Naive B cell (primary cell): ENCODE measurements around the gene KPTN. TPM values are rescaled to one million over a fixed set of nuclear protein-coding genes. Genes with fewer than 3 reads are reported as not detected.

Experiments
- ATAC-seq, 2 donors: fragments of 150-1000 bp; cut with Tn5 transposase; 2 replicates each; pipeline ENCODE4 v1.10.0; 2021; ENCODE audit warnings: low read depth in 2 of 2, mild to moderate bottlenecking in 2 of 2, moderate library complexity in 2 of 2
- DNase-seq: peaks from one replicate; pipeline ENCODE4 v3.0.0; 2022
- H3K27ac Mint-ChIP-seq, 6 donors: one replicate each; pipeline ENCODE4 v1.8.0; 2020 to 2022; ENCODE audit warnings: mild to moderate bottlenecking in 6 of 6, mixed read lengths in 6 of 6, moderate library complexity in 5 of 6, inconsistent platforms in 2 of 6
- H3K27me3 Mint-ChIP-seq, 3 donors: one replicate each; pipeline ENCODE4 v1.8.0; 2021 to 2022; ENCODE audit warnings: mixed read lengths in 3 of 3, mild to moderate bottlenecking in 1 of 3
- H3K36me3 Mint-ChIP-seq, 2 donors: one replicate each; pipeline ENCODE4 v1.8.0; 2020 to 2022; ENCODE audit warnings: mixed read lengths in 2 of 2, inconsistent platforms in 1 of 2, mild to moderate bottlenecking in 1 of 2
- H3K4me1 Mint-ChIP-seq, 3 donors: one replicate each; pipeline ENCODE4 v1.8.0; 2020 to 2022; ENCODE audit warnings: mixed read lengths in 3 of 3, inconsistent platforms in 1 of 3, mild to moderate bottlenecking in 1 of 3, moderate library complexity in 1 of 3
- H3K4me3 Mint-ChIP-seq, 8 donors: one replicate each; pipeline ENCODE4 v1.8.0; 2020 to 2022; ENCODE audit warnings: mild to moderate bottlenecking in 8 of 8, mixed read lengths in 8 of 8, moderate library complexity in 8 of 8, inconsistent platforms in 2 of 8
- H3K9me3 Mint-ChIP-seq, 7 donors: one replicate each; pipeline ENCODE4 v1.8.0; 2020 to 2022; ENCODE audit warnings: mixed read lengths in 7 of 7, mild to moderate bottlenecking in 5 of 7, inconsistent platforms in 2 of 7, moderate library complexity in 1 of 7
- polyA plus RNA-seq, 6 donors: library from polyadenylated mRNA; unstranded; fragments of 300-500 nt; fragmentation: Illumina TruSeq; gene quantifications; one replicate each; pipeline ENCODE4 v1.2.3, GENCODE V29; 2021; ENCODE audit warnings: low read depth in 6 of 6

Gene KPTN
- polyA plus RNA-seq, 6 donors from 2014 or later = 6.1 to 25.8 (median 9.3) TPM

GRCh38 chr19:47483200-47483599 lies 819 bp downstream of the KPTN start:
- Mint-ChIP-seq H3K4me3 (peak overlapping the region in 7 of 8 donors; percentile 55 to 99 (median 92)), H3K9me3 (peaks cover 0 to 1% (median 0%) of the 10 kb centered on the region in 7 donors), H3K36me3 (no peaks in the 10 kb centered on the region), H3K27me3 (peaks cover 0 to 6% (median 0%) of the 10 kb centered on the region in 3 donors), H3K4me1 (peaks cover 34 to 58% (median 47%) of the 10 kb centered on the region in 3 donors), H3K27ac (peak overlapping the region in 3 of 6 donors; percentile 69 to 99 (median 95))
- no peak for ATAC-seq
- no peak for DNase-seq

GRCh38 chr19:47481460-47482052 lies 2.5 kb downstream of the KPTN start:
- H3K4me1 Mint-ChIP-seq = peaks cover 26 to 45% (median 31%) of the 10 kb centered on the region in 3 donors
- ATAC-seq (no peak), DNase-seq (no peak)
- peaks cover 0 to 1% (median 0%) of the 10 kb centered on the region in 7 donors for H3K9me3 Mint-ChIP-seq
- peak overlapping the region in 1 of 8 donors; percentile 76 for H3K4me3 Mint-ChIP-seq
- H3K27me3 Mint-ChIP-seq = peaks cover 0 to 6% (median 0%) of the 10 kb centered on the region in 3 donors
- H3K27ac Mint-ChIP-seq = no peak overlapping the region
- H3K36me3 Mint-ChIP-seq = no peaks in the 10 kb centered on the region

GRCh38 chr19:47480658-47481057 lies 3.4 kb downstream of the KPTN start:
- ATAC-seq = no peak
- peaks cover 0 to 1% (median 0%) of the 10 kb centered on the region in 7 donors for H3K9me3 Mint-ChIP-seq
- H3K4me1 Mint-ChIP-seq = peaks cover 26 to 37% (median 27%) of the 10 kb centered on the region in 3 donors
- peak overlapping the region in 1 of 8 donors; percentile 53 for H3K4me3 Mint-ChIP-seq
- peaks cover 0 to 6% (median 0%) of the 10 kb centered on the region in 3 donors for H3K27me3 Mint-ChIP-seq
- no peak for DNase-seq
- peak overlapping the region in 1 of 6 donors; percentile 91 for H3K27ac Mint-ChIP-seq
- no peaks in the 10 kb centered on the region for H3K36me3 Mint-ChIP-seq

- no peak overlapping the region for H3K4me3 Mint-ChIP-seq
- ATAC-seq = no peak
- peaks cover 18 to 30% (median 20%) of the 10 kb centered on the region in 3 donors for H3K4me1 Mint-ChIP-seq
- H3K9me3 Mint-ChIP-seq = peaks cover 0 to 1% (median 0%) of the 10 kb centered on the region in 7 donors
- no peak overlapping the region for H3K27ac Mint-ChIP-seq
- no peak for DNase-seq
- no peaks in the 10 kb centered on the region for H3K36me3 Mint-ChIP-seq
- H3K27me3 Mint-ChIP-seq = peaks cover 0 to 6% (median 0%) of the 10 kb centered on the region in 3 donors
Measured at GRCh38 chr19:47479701-47480503, 4.1 kb downstream of the KPTN start.

- Mint-ChIP-seq H3K27ac (no peak overlapping the region), H3K4me1 (peaks cover 9 to 14% (median 12%) of the 10 kb centered on the region in 3 donors), H3K36me3 (peaks cover 0 to under 1% of the 10 kb centered on the region in 2 donors), H3K9me3 (no peaks in the 10 kb centered on the region), H3K27me3 (peaks cover 9 to 19% (median 17%) of the 10 kb centered on the region in 3 donors), H3K4me3 (no peak overlapping the region)
- ATAC-seq (no peak), DNase-seq (no peak)
Measured at GRCh38 chr19:47476438-47476972, 7.5 kb downstream of the KPTN start.

GRCh38 chr19:47475465-47475864 lies 8.6 kb downstream of the KPTN start:
- Mint-ChIP-seq H3K36me3 (peaks cover 0 to 11% of the 10 kb centered on the region in 2 donors), H3K27me3 (peaks cover 16 to 28% (median 26%) of the 10 kb centered on the region in 3 donors), H3K9me3 (peaks cover 0 to 2% (median 0%) of the 10 kb centered on the region in 7 donors), H3K4me1 (peaks cover 15 to 19% (median 16%) of the 10 kb centered on the region in 3 donors), H3K4me3 (no peak overlapping the region), H3K27ac (no peak overlapping the region)
- DNase-seq (no peak), ATAC-seq (no peak)

- Mint-ChIP-seq H3K4me1 (peaks cover 18 to 20% (median 19%) of the 10 kb centered on the region in 3 donors), H3K9me3 (peaks cover 0 to 3% (median 0%) of the 10 kb centered on the region in 7 donors), H3K27me3 (peaks cover 24 to 46% (median 45%) of the 10 kb centered on the region in 3 donors), H3K27ac (no peak overlapping the region), H3K36me3 (peaks cover 0 to 15% of the 10 kb centered on the region in 2 donors), H3K4me3 (peak overlapping the region in 1 of 8 donors; percentile 22)
- ATAC-seq = no peak
- DNase-seq = no peak
Measured at GRCh38 chr19:47473336-47473735, 10.7 kb downstream of the KPTN start.

GRCh38 chr19:47471733-47472457 lies 12.1 kb downstream of the KPTN start, which contains the start of gene SLC8A2:
SLC8A2 (minus strand) TSS chr19:47471893; CDS start chr19:47466403, 5,490 bp downstream.
- peak within 1 kb of the TSS; percentile 27 to 87 (median 57) for H3K4me3 Mint-ChIP-seq
- H3K9me3 Mint-ChIP-seq = peaks cover 0 to 6% (median 0%) of the 10 kb centered on the region in 7 donors
- DNase-seq (peak; percentile 24), ATAC-seq (peak; percentile 45 to 62)
- H3K36me3 Mint-ChIP-seq = peaks cover 0 to 15% of the 10 kb centered on the region in 2 donors
- peaks cover 20 to 22% (median 21%) of the 10 kb centered on the region in 3 donors for H3K4me1 Mint-ChIP-seq
- peaks cover 35 to 57% (median 54%) of the 10 kb centered on the region in 3 donors for H3K27me3 Mint-ChIP-seq
- H3K27ac Mint-ChIP-seq = peak within 1 kb of the TSS in 4 of 6 donors; percentile 10 to 88 (median 82)

GRCh38 chr19:47471381-47471732 lies 12.7 kb downstream of the KPTN start:
- Mint-ChIP-seq H3K27me3 (peaks cover 35 to 62% (median 58%) of the 10 kb centered on the region in 3 donors), H3K27ac (peak overlapping the region in 1 of 6 donors; percentile 82), H3K9me3 (peaks cover 0 to 6% (median 0%) of the 10 kb centered on the region in 7 donors), H3K36me3 (peaks cover 0 to 15% of the 10 kb centered on the region in 2 donors), H3K4me1 (peaks cover 20 to 22% (median 21%) of the 10 kb centered on the region in 3 donors), H3K4me3 (peak overlapping the region; percentile 26 to 87 (median 50))
- no peak for DNase-seq
- ATAC-seq = no peak

GRCh38 chr19:47470447-47471195 lies 13.4 kb downstream of the KPTN start:
- H3K27ac Mint-ChIP-seq = peak overlapping the region in 3 of 6 donors; percentile 10 to 82 (median 53)
- H3K36me3 Mint-ChIP-seq = peaks cover 0 to 15% of the 10 kb centered on the region in 2 donors
- H3K27me3 Mint-ChIP-seq = peaks cover 38 to 69% (median 65%) of the 10 kb centered on the region in 3 donors
- DNase-seq = no peak
- peaks cover 0 to 6% (median 0%) of the 10 kb centered on the region in 7 donors for H3K9me3 Mint-ChIP-seq
- no peak for ATAC-seq
- peaks cover 20 to 22% (median 21%) of the 10 kb centered on the region in 3 donors for H3K4me1 Mint-ChIP-seq
- H3K4me3 Mint-ChIP-seq = peak overlapping the region in 6 of 8 donors; percentile 26 to 72 (median 50)

GRCh38 chr19:47469719-47470118 lies 14.3 kb downstream of the KPTN start:
- no peak overlapping the region for H3K27ac Mint-ChIP-seq
- H3K9me3 Mint-ChIP-seq = peaks cover 0 to 6% (median 0%) of the 10 kb centered on the region in 7 donors
- no peak for DNase-seq
- peaks cover 47 to 76% (median 74%) of the 10 kb centered on the region in 3 donors for H3K27me3 Mint-ChIP-seq
- H3K4me3 Mint-ChIP-seq = no peak overlapping the region
- no peak for ATAC-seq
- H3K4me1 Mint-ChIP-seq = peaks cover 20 to 22% (median 21%) of the 10 kb centered on the region in 3 donors
- H3K36me3 Mint-ChIP-seq = peaks cover 0 to 15% of the 10 kb centered on the region in 2 donors

GRCh38 chr19:47469363-47469700 lies 14.7 kb downstream of the KPTN start:
- no peak for DNase-seq
- Mint-ChIP-seq H3K27ac (no peak overlapping the region), H3K4me1 (peaks cover 20 to 22% (median 21%) of the 10 kb centered on the region in 3 donors), H3K9me3 (peaks cover 0 to 6% (median 0%) of the 10 kb centered on the region in 7 donors), H3K4me3 (no peak overlapping the region), H3K36me3 (peaks cover 0 to 15% of the 10 kb centered on the region in 2 donors), H3K27me3 (peaks cover 51 to 80% (median 78%) of the 10 kb centered on the region in 3 donors)
- ATAC-seq = no peak
